ENCODE data around the gene NFIA. TPM values are rescaled to one million over a fixed set of nuclear protein-coding genes. Genes with fewer than 3 reads are reported as not detected.
"Not testable (repeated sequence)": the region's sequence is repeated elsewhere in the genome, so short reads cannot be mapped to it uniquely, and the experiment has no call there.

Gene NFIA
- total and polyA plus RNA-seq, 4 experiments from 2014 or later, result 5.1 to 7.3 (median 6.7) TPM

DNA sequence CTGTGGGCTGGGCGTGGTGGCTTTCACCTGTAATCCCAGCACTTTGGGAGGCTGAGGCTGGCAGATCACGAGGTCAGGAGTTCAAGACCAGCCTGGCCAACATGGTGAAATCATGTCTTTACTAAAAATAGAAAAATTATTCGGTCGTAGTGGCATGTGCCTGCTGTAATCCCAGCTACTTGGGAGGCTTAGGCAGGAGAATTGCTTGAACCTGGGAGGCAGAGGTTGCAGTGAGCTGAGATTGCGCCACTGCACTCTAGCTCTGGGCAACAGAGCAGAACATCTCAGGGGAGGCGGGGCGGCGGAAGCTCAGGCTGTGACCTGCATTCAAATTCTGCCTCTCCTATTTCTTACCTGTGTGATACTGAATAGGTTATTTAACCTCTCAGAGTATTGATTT is 196.1 kb downstream of the NFIA start:
- H3K4me1 Mint-ChIP-seq; POLR2A ChIA-PET (ENCODE audit: partially characterized antibody); H3K36me3 ChIP-seq (ENCODE audit: insufficient read depth, low read length); H3K27me3 ChIP-seq (ENCODE audit: insufficient read depth, low read length); H3K4me3 Mint-ChIP-seq; H3K9me3 ChIP-seq (ENCODE audit: control insufficient read depth in 1 of 2, low read length in 2 of 2); CTCF ChIA-PET (ENCODE audit: partially characterized antibody); DNase-seq; H3K4me3 ChIP-seq (ENCODE audit: low read length in 2 of 2); H3K27me3 Mint-ChIP-seq; H3K9me3 Mint-ChIP-seq; intact Hi-C loops (cut with micrococcal nuclease); H3K27ac ChIP-seq (ENCODE audit: low read depth, low read length); H3K27ac Mint-ChIP-seq; H3K4me1 ChIP-seq (ENCODE audit: insufficient read depth, low read length): not testable (repeated sequence)
- peaks cover 0 to 10% of the 10 kb centered on the region in 2 donors for H3K36me3 Mint-ChIP-seq

DNA sequence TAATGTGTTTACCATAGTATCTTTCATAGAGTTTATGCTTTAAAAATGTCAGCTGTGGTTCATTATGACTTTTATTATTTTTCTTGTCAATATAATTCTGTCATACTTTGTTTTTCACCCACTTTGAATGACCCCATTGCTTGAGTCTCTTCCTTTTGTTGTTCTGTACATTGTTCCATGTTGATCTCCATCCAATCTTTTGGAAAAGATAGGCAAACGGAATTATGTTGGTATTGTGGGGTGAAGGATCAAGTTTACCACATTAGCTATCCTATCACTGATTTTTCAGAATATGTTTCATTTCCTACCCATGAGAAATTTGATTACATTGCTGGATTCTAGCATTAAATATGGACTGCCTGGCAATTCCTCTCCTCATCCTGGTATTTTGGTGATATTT is 196.6 kb downstream of the NFIA start:
- no peak overlapping the region for H3K4me3 ChIP-seq (ENCODE audit: low read length in 2 of 2)
- Mint-ChIP-seq H3K9me3 (no peaks in the 10 kb centered on the region), H3K4me3 (no peak overlapping the region), H3K27me3 (no peaks in the 10 kb centered on the region), H3K4me1 (no peaks in the 10 kb centered on the region), H3K27ac (no peak overlapping the region), H3K36me3 (peaks cover 0 to 10% of the 10 kb centered on the region in 2 donors)
- no peak for DNase-seq
- intact Hi-C loops (cut with micrococcal nuclease), result no loop called here
- H3K9me3 ChIP-seq (ENCODE audit: control insufficient read depth in 1 of 2, low read length in 2 of 2), result no peaks in the 10 kb centered on the region
- ChIA-PET POLR2A (ENCODE audit: partially characterized antibody) (interaction anchor here (0.6 kb wide), 1 partner anchor 1782 kb away, joined by 4 read pairs; no protein-coding TSS in a partner anchor), CTCF (ENCODE audit: partially characterized antibody) (no interaction called here)
- no peaks in the 10 kb centered on the region for H3K4me1 ChIP-seq (ENCODE audit: insufficient read depth, low read length)
- H3K36me3 ChIP-seq (ENCODE audit: insufficient read depth, low read length), result no peaks in the 10 kb centered on the region
- no peak overlapping the region for H3K27ac ChIP-seq (ENCODE audit: low read depth, low read length)
- no peaks in the 10 kb centered on the region for H3K27me3 ChIP-seq (ENCODE audit: insufficient read depth, low read length)

DNA sequence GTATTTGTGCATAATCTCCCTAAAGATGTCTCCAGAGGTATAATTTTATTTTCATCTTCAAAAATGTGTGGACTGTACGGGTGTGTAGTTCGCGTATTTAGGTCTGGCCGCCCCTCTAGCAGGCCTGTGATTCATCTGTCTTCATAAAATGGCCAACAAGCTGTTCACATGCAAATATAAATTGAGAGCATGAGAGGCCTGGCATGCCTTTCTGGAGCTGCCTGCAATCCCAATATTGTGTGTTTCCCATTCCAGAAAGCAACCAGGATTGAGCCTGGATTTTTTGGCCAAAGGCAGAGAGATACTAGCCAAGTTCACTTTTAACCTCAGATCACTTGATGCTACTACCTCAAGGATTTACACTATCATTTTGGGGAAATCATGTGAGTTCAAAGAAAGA is 197.2 kb downstream of the NFIA start:
- no peak overlapping the region for H3K4me3 ChIP-seq (ENCODE audit: low read length in 2 of 2)
- Mint-ChIP-seq H3K4me3 (no peak overlapping the region), H3K36me3 (peaks cover 0 to 10% of the 10 kb centered on the region in 2 donors), H3K4me1 (no peaks in the 10 kb centered on the region), H3K9me3 (no peaks in the 10 kb centered on the region), H3K27ac (no peak overlapping the region), H3K27me3 (no peaks in the 10 kb centered on the region)
- no peaks in the 10 kb centered on the region for H3K27me3 ChIP-seq (ENCODE audit: insufficient read depth, low read length)
- intact Hi-C loops (cut with micrococcal nuclease), result no loop called here
- DNase-seq, result no peak
- no peaks in the 10 kb centered on the region for H3K4me1 ChIP-seq (ENCODE audit: insufficient read depth, low read length)
- POLR2A ChIA-PET (ENCODE audit: partially characterized antibody), result interaction anchor here (0.6 kb wide), 1 partner anchor 1783 kb away, joined by 4 read pairs; no protein-coding TSS in a partner anchor
- H3K27ac ChIP-seq (ENCODE audit: low read depth, low read length), result no peak overlapping the region
- no peaks in the 10 kb centered on the region for H3K36me3 ChIP-seq (ENCODE audit: insufficient read depth, low read length)
- H3K9me3 ChIP-seq (ENCODE audit: control insufficient read depth in 1 of 2, low read length in 2 of 2), result no peaks in the 10 kb centered on the region
- CTCF ChIA-PET (ENCODE audit: partially characterized antibody), result no interaction called here

DNA sequence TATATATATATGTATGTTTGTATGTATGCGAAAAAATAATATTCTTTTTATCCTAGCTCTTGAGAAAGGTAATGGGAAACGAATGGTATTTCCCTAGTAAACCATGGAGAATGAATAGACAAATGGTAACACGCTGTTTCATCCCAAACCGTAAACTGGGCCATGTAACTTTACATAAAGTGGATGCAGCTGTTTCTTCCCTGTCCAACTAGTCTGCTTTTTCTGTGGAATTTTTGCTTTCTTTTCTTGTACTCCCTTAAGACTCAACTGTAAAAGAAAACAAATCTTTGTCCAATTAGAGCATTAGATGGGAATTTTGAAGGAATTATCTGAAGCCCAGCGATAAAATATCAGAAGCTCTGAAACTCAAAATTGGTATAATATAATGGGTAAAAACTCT is 198.1 kb downstream of the NFIA start:
- intact Hi-C loops (cut with micrococcal nuclease), result no loop called here
- Mint-ChIP-seq H3K4me1 (no peaks in the 10 kb centered on the region), H3K36me3 (peaks cover 0 to 10% of the 10 kb centered on the region in 2 donors), H3K27me3 (no peaks in the 10 kb centered on the region), H3K27ac (no peak overlapping the region), H3K9me3 (peaks cover 0 to 1% (median 0%) of the 10 kb centered on the region in 8 donors), H3K4me3 (no peak overlapping the region)
- H3K4me1 ChIP-seq (ENCODE audit: insufficient read depth, low read length), result no peaks in the 10 kb centered on the region
- no peaks in the 10 kb centered on the region for H3K9me3 ChIP-seq (ENCODE audit: control insufficient read depth in 1 of 2, low read length in 2 of 2)
- H3K27me3 ChIP-seq (ENCODE audit: insufficient read depth, low read length), result no peaks in the 10 kb centered on the region
- POLR2A ChIA-PET (ENCODE audit: partially characterized antibody), result no interaction called here
- no peaks in the 10 kb centered on the region for H3K36me3 ChIP-seq (ENCODE audit: insufficient read depth, low read length)
- DNase-seq, result no peak
- H3K4me3 ChIP-seq (ENCODE audit: low read length in 2 of 2), result no peak overlapping the region
- CTCF ChIA-PET (ENCODE audit: partially characterized antibody), result no interaction called here
- H3K27ac ChIP-seq (ENCODE audit: low read depth, low read length), result no peak overlapping the region

DNA sequence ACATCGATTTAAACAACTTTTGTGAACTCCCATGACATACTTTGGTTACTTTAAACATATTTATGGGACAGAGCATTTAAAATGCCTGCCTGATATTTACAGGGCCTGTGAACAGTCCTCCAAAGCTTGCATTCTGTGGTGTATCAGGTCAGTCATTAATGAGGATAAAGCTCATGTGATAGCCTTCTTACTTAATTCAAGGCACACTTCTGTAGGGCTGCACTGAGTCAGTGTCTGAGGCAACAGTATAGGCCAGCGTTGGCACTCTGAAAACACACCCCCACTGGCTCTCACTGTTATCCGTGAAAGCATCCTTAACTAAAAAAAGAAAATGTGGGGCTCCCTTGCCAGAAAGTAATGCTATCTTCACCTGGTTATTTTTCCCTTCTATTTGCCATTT is 200.0 kb downstream of the NFIA start:
- Histone ChIP-seq H3K27me3 (ENCODE audit: insufficient read depth, low read length) (no peaks in the 10 kb centered on the region), H3K4me1 (ENCODE audit: insufficient read depth, low read length) (no peaks in the 10 kb centered on the region), H3K27ac (ENCODE audit: low read depth, low read length) (no peak overlapping the region), H3K36me3 (ENCODE audit: insufficient read depth, low read length) (no peaks in the 10 kb centered on the region), H3K4me3 (ENCODE audit: low read length in 2 of 2) (no peak overlapping the region), H3K9me3 (ENCODE audit: control insufficient read depth in 1 of 2, low read length in 2 of 2) (no peaks in the 10 kb centered on the region)
- Mint-ChIP-seq H3K27ac (no peak overlapping the region), H3K4me1 (no peaks in the 10 kb centered on the region), H3K36me3 (peaks cover 0 to 10% of the 10 kb centered on the region in 2 donors), H3K4me3 (no peak overlapping the region), H3K27me3 (no peaks in the 10 kb centered on the region), H3K9me3 (peaks cover 0 to 1% (median 0%) of the 10 kb centered on the region in 8 donors)
- DNase-seq, result no peak
- intact Hi-C loops (cut with micrococcal nuclease), result no loop called here
- CTCF ChIA-PET (ENCODE audit: partially characterized antibody), result interaction anchor here (0.7 to 1.2 kb wide), 2 partner anchors 11 to 262 kb away, joined by 3 read pairs; no protein-coding TSS in a partner anchor
- POLR2A ChIA-PET (ENCODE audit: partially characterized antibody), result no interaction called here

DNA sequence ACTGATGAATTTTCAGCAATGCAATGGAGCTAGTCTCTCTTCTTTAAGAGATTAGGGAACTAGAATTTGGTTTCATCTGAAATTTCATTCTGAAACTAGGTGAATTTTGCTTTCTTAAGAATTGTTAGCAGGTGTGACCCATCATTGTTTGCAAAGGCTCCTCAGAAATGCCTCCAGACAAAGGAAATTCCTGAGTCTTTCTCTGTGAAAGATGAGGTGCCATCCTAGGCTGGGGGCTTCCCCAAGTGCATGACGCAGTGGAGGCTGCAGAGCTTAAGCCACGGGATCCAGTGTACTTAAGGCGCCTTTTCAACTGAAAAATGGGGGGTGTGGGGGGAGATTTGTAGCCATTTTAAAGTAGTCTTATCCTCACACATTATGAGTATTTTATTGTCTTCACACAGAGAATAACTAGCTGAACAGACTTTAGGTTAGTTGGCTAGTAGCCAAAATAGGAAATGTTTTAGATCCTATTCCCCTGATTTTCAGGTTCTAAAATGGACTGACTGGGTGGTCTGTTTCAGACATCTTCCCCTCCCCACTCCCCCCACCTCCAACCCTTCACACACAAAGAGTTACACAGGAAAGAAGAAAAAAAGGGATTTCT is 202.0 kb downstream of the NFIA start:
- H3K4me1 Mint-ChIP-seq, result no peaks in the 10 kb centered on the region
- Histone ChIP-seq H3K36me3 (ENCODE audit: insufficient read depth, low read length) (no peaks in the 10 kb centered on the region), H3K9me3 (ENCODE audit: control insufficient read depth in 1 of 2, low read length in 2 of 2) (no peaks in the 10 kb centered on the region), H3K27me3 (ENCODE audit: insufficient read depth, low read length) (no peaks in the 10 kb centered on the region), H3K27ac (ENCODE audit: low read depth, low read length) (no peak overlapping the region), H3K4me3 (ENCODE audit: low read length in 2 of 2) (no peak overlapping the region), H3K4me1 (ENCODE audit: insufficient read depth, low read length) (no peaks in the 10 kb centered on the region)
- peaks cover 0 to 4% of the 10 kb centered on the region in 2 donors for H3K36me3 Mint-ChIP-seq
- DNase-seq, result no peak
- no peak overlapping the region for H3K27ac Mint-ChIP-seq
- ChIA-PET POLR2A (ENCODE audit: partially characterized antibody) (no interaction called here), CTCF (ENCODE audit: partially characterized antibody) (no interaction called here)
- H3K27me3 Mint-ChIP-seq, result no peaks in the 10 kb centered on the region
- H3K4me3 Mint-ChIP-seq, result no peak overlapping the region
- H3K9me3 Mint-ChIP-seq, result peaks cover 0 to 1% (median 0%) of the 10 kb centered on the region in 8 donors
- intact Hi-C loops (cut with micrococcal nuclease), result no loop called here

DNA sequence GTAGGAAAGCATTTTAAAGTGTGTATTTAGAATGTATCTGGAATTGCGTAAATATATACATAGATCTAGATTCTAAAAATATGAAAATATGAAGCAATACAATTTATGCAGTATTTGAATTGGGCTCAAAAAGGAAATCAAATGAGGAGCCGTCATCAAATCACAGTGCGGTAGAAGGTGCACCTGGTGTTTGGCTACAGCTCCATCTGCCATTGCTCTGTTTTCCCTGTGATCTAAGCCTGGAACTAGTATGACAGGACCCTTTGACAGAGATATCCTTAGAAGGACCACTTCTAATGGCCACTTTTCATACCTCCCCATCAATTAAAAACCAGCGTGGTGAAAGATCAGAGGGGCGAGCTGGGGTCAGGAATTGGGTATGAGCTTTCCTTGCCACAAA is 202.6 kb downstream of the NFIA start:
- no peak for DNase-seq
- no peak overlapping the region for H3K4me3 Mint-ChIP-seq
- Histone ChIP-seq H3K4me3 (ENCODE audit: low read length in 2 of 2) (no peak overlapping the region), H3K27me3 (ENCODE audit: insufficient read depth, low read length) (no peaks in the 10 kb centered on the region), H3K9me3 (ENCODE audit: control insufficient read depth in 1 of 2, low read length in 2 of 2) (no peaks in the 10 kb centered on the region), H3K27ac (ENCODE audit: low read depth, low read length) (no peak overlapping the region), H3K4me1 (ENCODE audit: insufficient read depth, low read length) (no peaks in the 10 kb centered on the region), H3K36me3 (ENCODE audit: insufficient read depth, low read length) (no peaks in the 10 kb centered on the region)
- H3K27me3 Mint-ChIP-seq, result no peaks in the 10 kb centered on the region
- CTCF ChIA-PET (ENCODE audit: partially characterized antibody), result no interaction called here
- no peaks in the 10 kb centered on the region for H3K4me1 Mint-ChIP-seq
- intact Hi-C loops (cut with micrococcal nuclease), result no loop called here
- no peak overlapping the region for H3K27ac Mint-ChIP-seq
- H3K9me3 Mint-ChIP-seq, result peaks cover 0 to 1% (median 0%) of the 10 kb centered on the region in 8 donors
- peaks cover 0 to 3% of the 10 kb centered on the region in 2 donors for H3K36me3 Mint-ChIP-seq
- POLR2A ChIA-PET (ENCODE audit: partially characterized antibody), result no interaction called here

All from CD4-positive, alpha-beta memory T cell (primary cell).